Skeletal muscle satellite cell (primary cell): Measurements from ENCODE around the gene TMBIM6.
A peak's percentile ranks its signal among the peaks of the same experiment; 100 is the strongest.

Experiments
- H3K27me3 ChIP-seq: 2 replicates; pipeline ENCODE4 v1.7.0; 2013; ENCODE audit warnings: low read length; ENCODE audit not compliant: control insufficient read depth, insufficient read depth
- H3K36me3 ChIP-seq: 2 replicates; pipeline ENCODE4 v1.7.0; 2013; ENCODE audit warnings: mild to moderate bottlenecking, control low read depth, low read length; ENCODE audit not compliant: insufficient read depth
- H3K4me1 ChIP-seq: 2 replicates; pipeline ENCODE4 v1.7.0; 2013; ENCODE audit warnings: low read length; ENCODE audit not compliant: control insufficient read depth, insufficient read depth
- H3K4me2 ChIP-seq: 2 replicates; pipeline ENCODE4 v1.7.0; 2013; ENCODE audit warnings: mild to moderate bottlenecking, low read length
- H3K4me3 ChIP-seq: 2 replicates; pipeline ENCODE4 v1.7.0; 2013; ENCODE audit warnings: low read length
- H3K9ac ChIP-seq: 2 replicates; pipeline ENCODE4 v1.7.0; 2013; ENCODE audit warnings: mild to moderate bottlenecking, low read depth, low read length, moderate library complexity
- H3K9me3 ChIP-seq: replicated peaks from 2 replicates; pipeline ENCODE4 v1.7.0; 2013; ENCODE audit warnings: mild to moderate bottlenecking, control low read depth, low read length

The TMBIM6 gene

DNA sequence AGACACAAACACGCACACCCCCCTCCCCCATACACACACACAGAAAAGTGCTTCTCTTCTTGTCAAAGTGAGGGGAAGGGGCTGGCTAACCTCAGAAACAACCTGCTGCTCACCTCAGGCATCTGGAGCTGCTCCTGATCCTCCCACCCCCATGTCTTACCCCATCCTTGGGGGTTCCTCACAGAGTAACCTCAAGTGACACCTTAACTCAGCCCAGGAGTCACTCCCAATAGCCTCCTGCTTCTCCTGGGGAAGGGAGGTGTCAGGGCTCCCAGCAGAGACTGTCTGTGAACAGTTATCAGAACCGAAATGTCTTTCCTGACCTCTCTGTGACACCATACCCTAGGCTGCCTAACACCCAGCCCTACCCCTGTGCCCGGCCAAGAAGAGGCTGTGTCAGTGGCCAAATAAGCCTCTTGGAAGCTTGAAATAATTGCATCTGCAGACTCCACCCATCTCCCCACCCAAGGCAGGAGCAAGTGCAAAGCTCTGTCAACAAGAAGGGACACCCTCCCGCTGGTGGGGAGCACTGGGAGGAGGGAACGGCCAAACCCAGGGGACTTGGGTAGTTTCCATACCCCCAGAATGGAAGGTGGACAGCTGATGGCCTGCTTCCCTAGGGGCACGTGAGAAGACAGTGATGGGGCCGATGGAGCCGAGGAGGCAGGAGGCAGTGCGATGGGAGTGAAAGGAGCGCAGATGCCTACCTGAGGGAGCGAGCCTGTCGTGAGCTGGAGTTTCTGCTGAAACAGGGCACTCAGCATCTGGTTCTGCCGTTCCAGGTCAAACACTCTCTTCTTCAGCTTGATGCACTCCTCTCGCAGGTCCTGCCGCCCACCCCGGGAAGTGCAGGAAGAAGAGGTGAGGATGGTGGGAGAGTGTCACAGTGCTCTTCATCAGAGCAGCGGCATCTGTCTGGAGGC, 60.0 kb downstream of the TMBIM6 start:
- Histone ChIP-seq H3K36me3 (peaks cover 78% of the 10 kb centered on the region), H3K4me1 (no peaks in the 10 kb centered on the region), H3K27me3 (no peaks in the 10 kb centered on the region), H3K4me2 (no peak overlapping the region), H3K4me3 (no peak overlapping the region), H3K9me3 (no peaks in the 10 kb centered on the region), H3K9ac (no peak overlapping the region)

DNA sequence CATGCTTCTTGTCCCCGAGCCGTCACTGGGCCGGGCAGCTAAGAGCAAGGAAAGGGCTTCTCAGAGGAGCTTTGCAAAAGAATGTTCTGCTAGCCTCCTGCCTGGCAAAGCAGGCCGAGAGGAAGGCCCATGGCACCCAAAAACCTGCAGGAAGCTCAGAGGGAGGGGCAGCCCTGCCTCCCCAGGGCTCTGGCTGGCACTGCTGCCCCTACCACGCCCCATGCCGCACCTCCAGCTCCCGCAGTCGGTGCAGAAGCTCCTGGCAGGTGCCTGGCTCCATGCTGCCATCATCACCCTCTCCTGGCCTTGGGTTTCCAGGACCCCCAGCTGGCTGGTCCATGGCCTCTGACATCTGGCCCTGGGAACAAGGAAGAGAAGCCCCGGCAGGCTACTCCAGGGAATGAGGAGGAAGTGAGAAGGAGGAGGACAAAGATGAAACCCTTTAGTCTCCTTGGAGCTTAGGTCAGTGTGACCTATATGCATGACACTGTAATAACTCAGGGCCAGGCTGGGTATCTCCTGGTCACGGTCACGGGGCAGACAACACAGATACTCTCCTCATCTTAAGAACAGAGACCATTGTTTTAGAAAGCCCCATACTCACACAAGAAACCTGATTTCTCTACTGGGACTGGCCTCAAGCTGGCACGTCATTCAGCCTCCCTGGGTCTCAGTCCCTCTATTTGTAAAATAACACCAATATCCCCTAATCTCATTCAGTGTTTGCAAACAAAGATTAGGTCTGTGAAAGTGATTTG, 62.5 kb downstream of the TMBIM6 start:
- peaks cover 62% of the 10 kb centered on the region for H3K36me3 ChIP-seq
- no peaks in the 10 kb centered on the region for H3K9me3 ChIP-seq
- no peak overlapping the region for H3K4me3 ChIP-seq
- H3K9ac ChIP-seq: no peak overlapping the region
- H3K4me1 ChIP-seq: peaks cover 6% of the 10 kb centered on the region
- no peak overlapping the region for H3K4me2 ChIP-seq
- H3K27me3 ChIP-seq: no peaks in the 10 kb centered on the region

DNA sequence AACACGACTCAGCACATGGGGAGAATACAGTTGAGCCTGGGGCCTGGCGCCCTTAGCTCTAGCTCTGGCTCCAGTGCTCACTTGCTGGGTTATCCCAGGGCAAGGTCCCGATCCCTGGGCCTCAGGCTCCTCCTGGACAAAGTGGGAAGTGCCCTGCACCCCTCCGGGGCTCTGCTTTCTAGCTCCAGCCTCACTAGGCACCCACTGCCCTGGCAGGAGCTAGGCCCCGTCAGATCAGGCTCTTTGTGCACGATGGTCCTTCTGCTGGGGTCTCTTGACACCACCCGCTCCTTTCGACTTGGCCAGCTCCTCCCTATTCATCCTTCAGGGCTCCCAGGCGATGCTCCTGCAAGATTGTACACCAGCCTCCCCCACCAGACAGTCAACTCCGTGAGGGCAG, 63.5 kb downstream of the TMBIM6 start:
- Histone ChIP-seq H3K36me3 (peaks cover 59% of the 10 kb centered on the region), H3K4me2 (no peak overlapping the region), H3K9me3 (no peaks in the 10 kb centered on the region), H3K4me3 (no peak overlapping the region), H3K27me3 (no peaks in the 10 kb centered on the region), H3K4me1 (peaks cover 15% of the 10 kb centered on the region), H3K9ac (no peak overlapping the region)

DNA sequence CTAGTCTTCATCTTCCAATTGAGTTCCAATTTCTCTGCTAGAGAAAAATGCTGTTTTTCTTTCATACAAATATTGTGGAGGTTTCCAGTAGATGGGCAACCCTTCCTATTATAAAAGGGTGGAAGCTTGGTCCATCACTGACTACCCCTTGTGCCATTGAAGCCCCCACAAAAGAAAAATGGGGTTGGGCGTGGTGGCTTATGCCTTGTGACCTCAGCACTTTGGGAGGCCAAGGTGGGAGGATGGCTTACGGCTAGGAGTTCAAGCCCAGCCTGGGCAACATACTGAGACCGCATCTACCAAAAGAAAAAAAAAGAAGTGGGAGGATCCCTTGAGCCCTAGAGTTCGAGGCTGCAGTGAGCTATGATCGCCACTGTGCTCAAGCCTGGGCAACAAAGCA, 64.1 kb downstream of the TMBIM6 start:
- Histone ChIP-seq H3K4me2 (no peak overlapping the region), H3K4me1 (peaks cover 20% of the 10 kb centered on the region), H3K9me3 (no peaks in the 10 kb centered on the region), H3K27me3 (no peaks in the 10 kb centered on the region), H3K9ac (no peak overlapping the region), H3K36me3 (peaks cover 55% of the 10 kb centered on the region), H3K4me3 (no peak overlapping the region)

DNA sequence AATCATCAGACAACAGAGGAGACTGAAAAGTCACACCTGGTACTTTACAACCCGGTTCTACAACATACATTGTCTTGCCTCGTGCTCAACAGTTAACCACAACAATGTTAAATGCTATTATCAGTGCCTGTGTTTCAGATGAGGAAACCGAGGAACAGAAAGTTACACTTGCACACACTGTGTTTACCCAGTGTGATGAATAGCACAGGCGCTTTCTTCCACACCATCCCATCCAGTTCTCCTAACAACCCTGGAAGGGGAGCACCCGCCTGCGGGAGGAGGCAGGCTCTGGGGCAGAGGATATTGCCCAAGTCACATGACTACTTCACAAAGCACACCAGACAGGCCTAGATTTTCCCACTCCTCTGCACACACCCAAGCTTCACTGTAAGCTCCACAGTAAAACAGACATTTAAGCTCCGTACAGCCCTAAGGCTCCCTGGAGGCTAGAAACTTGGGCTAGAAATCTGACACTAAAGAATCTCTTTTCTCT, 65.0 kb downstream of the TMBIM6 start:
- no peak overlapping the region for H3K4me3 ChIP-seq
- no peaks in the 10 kb centered on the region for H3K27me3 ChIP-seq
- H3K9me3 ChIP-seq: no peaks in the 10 kb centered on the region
- no peak overlapping the region for H3K9ac ChIP-seq
- peaks cover 48% of the 10 kb centered on the region for H3K36me3 ChIP-seq
- peaks cover 21% of the 10 kb centered on the region for H3K4me1 ChIP-seq
- H3K4me2 ChIP-seq: no peak overlapping the region

DNA sequence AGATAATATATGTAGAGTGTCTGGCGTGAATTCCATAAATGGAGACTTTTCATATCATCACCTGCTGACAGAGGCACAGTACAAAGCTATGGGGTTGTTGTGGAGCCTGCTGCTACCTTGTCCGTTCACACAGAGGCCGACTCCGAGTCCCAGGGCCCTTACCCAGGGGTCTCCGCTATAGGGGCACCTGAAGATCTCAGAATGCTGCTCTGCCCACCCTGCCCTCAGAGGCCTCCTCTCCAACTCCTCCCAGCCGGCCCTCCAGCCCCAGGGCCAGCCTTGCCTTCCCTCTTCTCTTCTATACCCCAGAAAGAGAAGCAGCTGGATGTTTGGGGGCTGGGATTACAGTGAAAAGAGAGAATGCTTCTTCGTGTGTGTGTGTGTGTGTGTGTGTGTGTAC, 65.5 kb downstream of the TMBIM6 start:
- peaks cover 43% of the 10 kb centered on the region for H3K36me3 ChIP-seq
- H3K4me3 ChIP-seq: no peak overlapping the region
- peaks cover 21% of the 10 kb centered on the region for H3K4me1 ChIP-seq
- H3K9me3 ChIP-seq: no peaks in the 10 kb centered on the region
- no peaks in the 10 kb centered on the region for H3K27me3 ChIP-seq
- no peak overlapping the region for H3K4me2 ChIP-seq
- H3K9ac ChIP-seq: no peak overlapping the region

DNA sequence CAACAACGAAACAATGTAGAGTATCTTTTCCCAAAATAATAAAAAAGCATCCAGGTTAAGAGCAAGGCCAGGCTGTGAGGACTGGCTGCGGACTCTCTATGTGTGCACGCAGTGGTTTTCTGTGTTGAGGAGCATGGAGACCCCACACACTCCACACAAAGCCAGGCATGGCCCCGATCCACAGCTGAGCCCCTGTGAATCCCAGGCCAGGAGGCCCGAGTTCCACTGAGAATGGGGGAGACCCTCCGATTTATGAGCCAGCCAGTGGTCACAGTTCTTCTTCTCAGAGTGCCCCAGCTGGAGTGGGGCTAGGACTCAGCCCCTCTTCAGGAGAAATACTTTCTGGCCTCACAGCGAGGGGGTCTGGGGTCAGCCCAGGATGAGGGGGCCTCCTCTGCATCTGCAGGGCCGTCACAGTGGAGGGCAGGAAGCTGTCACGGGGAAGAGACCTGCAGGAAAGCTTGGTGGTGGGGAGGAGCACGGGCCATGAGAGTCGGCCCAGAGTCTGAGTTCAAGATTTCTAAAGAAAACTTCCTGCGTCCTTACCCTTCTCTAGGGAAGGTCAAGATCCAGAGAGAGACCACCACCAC, 66.7 kb downstream of the TMBIM6 start:
- Histone ChIP-seq H3K36me3 (peaks cover 34% of the 10 kb centered on the region), H3K27me3 (no peaks in the 10 kb centered on the region), H3K9ac (no peak overlapping the region), H3K4me3 (no peak overlapping the region), H3K4me2 (no peak overlapping the region), H3K9me3 (no peaks in the 10 kb centered on the region), H3K4me1 (peaks cover 21% of the 10 kb centered on the region)

DNA sequence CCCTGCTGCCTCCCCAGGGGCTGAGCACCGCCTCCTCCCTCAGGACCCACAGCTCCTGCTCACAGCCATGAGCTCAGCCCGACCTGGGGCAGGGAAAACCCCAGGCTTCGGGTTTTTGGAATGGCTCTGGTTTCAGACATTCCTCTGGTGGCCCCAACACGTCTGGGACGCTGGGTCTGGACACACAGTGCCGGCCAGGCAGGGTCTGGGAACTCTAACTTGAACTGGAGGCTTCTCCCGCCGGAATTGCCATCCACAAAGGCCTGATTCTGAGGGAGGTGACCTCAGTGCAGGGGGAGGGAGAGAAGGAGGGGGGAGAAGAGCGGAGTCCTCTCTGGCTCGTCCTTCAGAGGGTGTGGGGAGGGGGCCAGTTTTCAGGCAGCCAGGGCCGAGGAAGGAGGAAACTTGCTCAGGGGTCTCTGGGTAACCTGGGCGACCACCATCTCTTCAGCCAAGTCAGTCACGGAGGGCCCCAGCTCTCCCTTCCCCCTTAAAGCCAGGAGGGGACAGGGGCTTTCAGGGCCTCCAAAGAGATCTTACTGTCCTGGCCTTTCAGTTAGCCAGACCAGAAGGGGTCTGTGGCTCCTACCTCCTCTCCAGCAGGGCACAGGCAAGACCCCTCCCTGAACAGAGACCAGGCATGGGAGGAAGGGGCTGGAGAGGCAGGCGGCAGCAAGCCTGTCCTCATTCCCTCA, 67.5 kb downstream of the TMBIM6 start:
- peak overlapping the region; percentile 57 for H3K4me2 ChIP-seq
- peaks cover 21% of the 10 kb centered on the region for H3K4me1 ChIP-seq
- H3K9ac ChIP-seq: peak overlapping the region; percentile 52
- H3K4me3 ChIP-seq: peak overlapping the region; percentile 43
- no peaks in the 10 kb centered on the region for H3K27me3 ChIP-seq
- H3K9me3 ChIP-seq: no peaks in the 10 kb centered on the region
- H3K36me3 ChIP-seq: peaks cover 27% of the 10 kb centered on the region

DNA sequence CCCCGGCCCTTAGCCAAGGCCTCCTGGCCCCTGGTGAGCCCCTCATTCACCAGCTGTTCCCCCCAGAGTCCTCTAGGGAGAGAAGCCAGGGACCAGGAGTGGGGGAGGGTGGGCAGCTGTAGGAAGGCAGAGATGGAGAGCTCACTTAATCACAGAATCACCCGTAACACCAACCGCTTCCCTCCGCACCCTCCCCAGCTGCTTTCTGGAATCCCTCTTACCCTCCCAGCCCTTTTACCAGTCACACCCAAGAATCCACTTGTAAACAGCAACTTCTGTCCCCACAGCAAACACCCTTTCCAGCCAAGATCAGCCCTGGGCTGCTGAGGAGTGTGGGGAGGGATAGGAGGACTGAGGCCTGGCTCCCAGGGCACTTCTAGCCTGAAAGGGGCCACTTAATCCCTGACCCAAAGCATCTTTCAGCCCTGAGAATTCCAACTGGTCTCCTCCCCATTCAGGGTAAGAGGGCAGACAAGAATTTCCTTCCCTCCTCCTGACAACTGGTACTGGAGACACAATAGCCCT, 68.1 kb downstream of the TMBIM6 start:
- H3K9ac ChIP-seq: peak overlapping the region; percentile 52

DNA sequence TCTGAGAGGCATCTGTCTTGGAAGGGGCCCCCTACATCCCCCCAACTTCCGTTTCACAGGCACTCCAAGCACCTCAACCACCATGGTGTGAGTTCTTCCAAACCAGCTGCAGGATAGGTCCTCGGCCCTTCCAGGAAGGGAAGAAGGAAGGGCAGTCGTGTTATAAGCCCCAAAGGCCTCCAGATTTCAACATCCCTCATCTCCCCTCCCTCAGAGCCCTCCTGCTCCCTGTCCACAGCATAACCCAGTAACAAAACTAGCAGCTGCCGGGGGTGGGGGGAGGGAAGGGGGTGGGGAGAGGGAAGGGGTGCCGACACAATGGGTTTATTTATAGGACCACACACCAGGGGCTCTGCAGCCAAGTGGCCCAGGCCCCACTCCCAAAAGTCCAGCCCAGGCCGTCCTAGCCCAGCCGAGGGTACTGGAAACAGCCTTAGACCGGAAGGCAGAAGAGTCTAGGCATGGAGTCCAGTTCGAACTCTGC, 68.6 kb downstream of the TMBIM6 start:
- no peaks in the 10 kb centered on the region for H3K27me3 ChIP-seq
- peak overlapping the region; percentile 52 for H3K9ac ChIP-seq
- H3K36me3 ChIP-seq: peaks cover 17% of the 10 kb centered on the region
- peaks cover 21% of the 10 kb centered on the region for H3K4me1 ChIP-seq
- no peak overlapping the region for H3K4me3 ChIP-seq
- H3K4me2 ChIP-seq: peak overlapping the region; percentile 57
- H3K9me3 ChIP-seq: no peaks in the 10 kb centered on the region

More for the DNA sequence above, 68.1 kb downstream of the TMBIM6 start:
- Histone ChIP-seq H3K4me3 (no peak overlapping the region), H3K4me2 (peak overlapping the region; percentile 57), H3K27me3 (no peaks in the 10 kb centered on the region), H3K36me3 (peaks cover 22% of the 10 kb centered on the region), H3K9me3 (no peaks in the 10 kb centered on the region), H3K4me1 (peaks cover 21% of the 10 kb centered on the region)
